OCI-LY3 (cell line): Measurements from ENCODE around the gene SLC35F4.

ENCODE experiments used
- CTCF ChIP-seq: fragments of 200-600, 300-600 bp; sonication (generic); IDR thresholded peaks from 2 replicates; pipeline ENCODE4 v1.5.1; 2014; ENCODE audit warnings: antibody characterized with exemption, low read length, low read depth
- EZH2phosphoT487 ChIP-seq: fragments of 200-600 bp; shearing (Covaris generic); IDR thresholded peaks from 2 replicates; pipeline ENCODE4 v1.6.1; 2018; ENCODE audit warnings: antibody characterized with exemption, mixed run types, low read depth

GRCh38 chr14:57656853-57657252, 209.0 kb downstream of the SLC35F4 start:
- TF ChIP-seq CTCF (no peak), EZH2phosphoT487 (no peak)
